RWPE1 (cell line): ENCODE data around the gene ANLN.
A peak's percentile ranks its signal among the peaks of the same experiment; 100 is the strongest.
"Not testable (repeated sequence)": the region's sequence is repeated elsewhere in the genome, so short reads cannot be mapped to it uniquely, and the experiment has no call there.

Source experiments
- CTCF ChIA-PET: fragments of 350-600 bp; sonication (Branson Sonifier 250); formaldehyde crosslinking; extraction: SDS; loops from one replicate; lab custom pipeline; 2021; lab: Yijun Ruan, JAX
- POLR2A ChIA-PET: fragments of 400-600 bp; formaldehyde crosslinking; extraction: SDS; loops from one replicate; lab custom pipeline; 2020; ENCODE audit warnings: antibody characterized with exemption; ENCODE audit not compliant: low non-redundant PET; lab: Yijun Ruan, JAX
- DNase-seq: peaks from one replicate; pipeline ENCODE4 v3.0.0; 2012; ENCODE audit warnings: low spot score
- H3K27ac ChIP-seq: fragments of 450-650 bp; 2 replicates; pipeline ENCODE4 v1.5.1; 2017
- CTCF ChIP-seq: fragments of 450-650 bp; conservative IDR thresholded peaks from 2 replicates; pipeline ENCODE4 v1.5.1; 2017; ENCODE audit warnings: low read depth, mild to moderate bottlenecking

ANLN gene

GRCh38 chr7:36473454-36474282 is 84.0 kb downstream of the ANLN start:
- peak; percentile 51 for DNase-seq
- POLR2A ChIA-PET, result no interaction called here
- no peak; the same call in 1 of the 2 replicates for TF ChIP-seq CTCF
- H3K27ac ChIP-seq, result peak overlapping the region; percentile 73
- CTCF ChIA-PET, result interaction anchor here (0.6 to 1.7 kb wide), 4 partner anchors 13 to 709 kb away, joined by 3 to 10 read pairs (median 4); no protein-coding TSS in a partner anchor

- peak; percentile 70 for DNase-seq
- CTCF ChIA-PET, result interaction anchor here (0.6 to 1.7 kb wide), 5 partner anchors 13 to 708 kb away, joined by 3 to 10 read pairs (median 3); no protein-coding TSS in a partner anchor
- POLR2A ChIA-PET, result no interaction called here
- no peak for TF ChIP-seq CTCF
- H3K27ac ChIP-seq, result peak overlapping the region; percentile 73
These were observed 84.8 kb downstream of the ANLN start for GRCh38 chr7:36474283-36475010.

- ChIA-PET CTCF (interaction anchor here (0.6 to 1.7 kb wide), 2 partner anchors 12 to 533 kb away, joined by 3 to 10 read pairs; no protein-coding TSS in a partner anchor), POLR2A (no interaction called here)
- H3K27ac ChIP-seq, result no peak overlapping the region
- TF ChIP-seq CTCF, result no peak
- no peak for DNase-seq
These were observed 85.3 kb downstream of the ANLN start for GRCh38 chr7:36475011-36475342.

GRCh38 chr7:36475381-36475780 is 85.7 kb downstream of the ANLN start:
- ChIA-PET CTCF (interaction anchor here (0.7 kb wide), 1 partner anchor 334 kb away, joined by 3 read pairs; no protein-coding TSS in a partner anchor), POLR2A (no interaction called here)
- no peak for TF ChIP-seq CTCF
- no peak for DNase-seq
- no peak overlapping the region for H3K27ac ChIP-seq

GRCh38 chr7:36478745-36479144 is 89.1 kb downstream of the ANLN start:
- CTCF ChIA-PET, result interaction anchor here (1.0 kb wide), 1 partner anchor 9 kb away, joined by 3 read pairs; no protein-coding TSS in a partner anchor
- H3K27ac ChIP-seq, result no peak overlapping the region
- DNase-seq, result no peak
- POLR2A ChIA-PET, result no interaction called here
- no peak for TF ChIP-seq CTCF

- POLR2A ChIA-PET, DNase-seq, H3K27ac ChIP-seq: not testable (repeated sequence)
- CTCF ChIA-PET, result interaction anchor here (1.4 kb wide), 1 partner anchor 698 kb away, joined by 3 read pairs; no protein-coding TSS in a partner anchor
These were observed 94.2 kb downstream of the ANLN start for GRCh38 chr7:36483853-36484252.
